Upper lobe of left lung (tissue), 6 donors: ENCODE results near the gene SLC25A18. TPM values are rescaled to one million over a fixed set of nuclear protein-coding genes. Genes with fewer than 3 reads are reported as not detected.

ENCODE experiments used
- ATAC-seq, 2 donors: fragments of 200-7000 bp; cut with Tn5 transposase; one replicate each; pipeline ENCODE4 v1.9.1; 2022; ENCODE audit warnings: mild to moderate bottlenecking in 2 of 2, moderate library complexity in 2 of 2; ENCODE audit not compliant: low FRiP score in 2 of 2
- DNase-seq, 2 donors: peaks; one replicate each; pipeline ENCODE4 v3.0.0-alpha.2; 2019 to 2020
- H3K27ac ChIP-seq, 4 donors: fragments of 200-600 bp; sonication (generic); one replicate each; pipeline ENCODE4 v1.5.1; 2016 to 2019
- H3K27me3 ChIP-seq, 4 donors: fragments of 200-600 bp; sonication (generic); one replicate each; pipeline ENCODE4 v1.5.1; 2017 to 2019
- H3K36me3 ChIP-seq, 4 donors: fragments of 200-600 bp; sonication (generic); one replicate each; pipeline ENCODE4 v1.5.1; 2016 to 2019
- H3K4me1 ChIP-seq, 4 donors: fragments of 200-600 bp; sonication (generic); one replicate each; pipeline ENCODE4 v1.5.1; 2018 to 2019
- H3K4me3 ChIP-seq, 4 donors: fragments of 200-600 bp; sonication (generic); one replicate each; pipeline ENCODE4 v1.5.1; 2017 to 2019; ENCODE audit warnings: mild to moderate bottlenecking in 2 of 4, moderate library complexity in 1 of 4
- H3K9me3 ChIP-seq, 4 donors: fragments of 200-600 bp; sonication (generic); one replicate each; pipeline ENCODE4 v1.5.1; 2018 to 2019
- CTCF ChIP-seq, 6 experiments: fragments of 450-650 bp in 4 of 6; fragments of 200-600 bp in 2 of 6; sonication (generic) in 2 of 6; IDR thresholded peaks; one replicate each; pipeline ENCODE4 v1.5.1; 2016 to 2019; ENCODE audit warnings: antibody characterized with exemption in 6 of 6
- EP300 ChIP-seq, 4 donors: sonication (generic); formaldehyde crosslinking; IDR thresholded peaks; one replicate each; pipeline ENCODE4 v1.5.1; 2017; ENCODE audit warnings: antibody characterized with exemption in 4 of 4, control low read depth in 2 of 4
- POLR2A ChIP-seq, 4 donors: fragments of 450-650 bp; IDR thresholded peaks; one replicate each; pipeline ENCODE4 v1.5.1; 2016 to 2017; ENCODE audit warnings: antibody characterized with exemption in 4 of 4, mild to moderate bottlenecking in 2 of 4
- POLR2AphosphoS5 ChIP-seq, 2 donors: sonication (generic); formaldehyde crosslinking; IDR thresholded peaks; one replicate each; pipeline ENCODE4 v1.5.1; 2017; ENCODE audit warnings: antibody characterized with exemption in 2 of 2
- WGBS, 2 donors: methylation state at CpG; one replicate each; pipeline ENCODE4 v1.1.5; 2017 to 2018; 5-methylcytosine and 5-hydroxymethylcytosine counted together
- total RNA-seq, 6 donors: library from RNA; depleted of rRNA in 4 of 6; stranded (reverse); fragments of >200 nt in 4 of 6; gene quantifications; one replicate each; pipeline versions ENCODE4 v1.1.0 to v1.2.1, GENCODE V29; 2016 to 2021
- donor health status: DM: no; HTN: no; CAD: no; lungs with moderate emphysema.
- donor health status: DM: no; HTN: yes; CAD: no; lungs with severe emphysema.

Gene SLC25A18
- total RNA-seq, 6 donors from 2014 or later = 0.69 to 3.1 (median 1.1) TPM

GRCh38 chr22:17638182-17638431 lies 74.8 kb downstream of the SLC25A18 start:
- DNase-seq (peak in 1 of 2 donors; percentile 56), ATAC-seq (peak in 1 of 2 donors; percentile 67)
- Histone ChIP-seq H3K27me3 (no peaks in the 10 kb centered on the region), H3K27ac (peak overlapping the region; percentile 96 to 99 (median 98)), H3K9me3 (no peaks in the 10 kb centered on the region), H3K4me3 (peak overlapping the region; percentile 48 to 70 (median 59)), H3K36me3 (peaks cover 0 to 6% (median 0%) of the 10 kb centered on the region in 4 donors), H3K4me1 (peaks cover 6 to 29% (median 17%) of the 10 kb centered on the region in 4 donors)
- WGBS, 2 donors = 0% methylated on average over 10 of the region's 10 CpGs
- TF ChIP-seq CTCF (IDR thresholded peaks at IDR 0.05) = peak in 1 of 6 experiments; percentile 46
- no peak for TF ChIP-seq POLR2A (IDR thresholded peaks at IDR 0.05)

- H3K4me1 ChIP-seq = peaks cover 6 to 29% (median 17%) of the 10 kb centered on the region in 4 donors
- ATAC-seq (peak; percentile 99), DNase-seq (peak; percentile 95 to 98)
- peak within 1 kb of the TSS; percentile 96 to 99 (median 98) for H3K27ac ChIP-seq
- peaks cover 0 to 6% (median 0%) of the 10 kb centered on the region in 4 donors for H3K36me3 ChIP-seq
- TF ChIP-seq CTCF (IDR thresholded peaks at IDR 0.05) = peak in 4 of 6 experiments; percentile 10 to 34 (median 12)
- TF ChIP-seq POLR2AphosphoS5 (IDR thresholded peaks at IDR 0.05) = peak; percentile 95 to 98
- TF ChIP-seq EP300 (IDR thresholded peaks at IDR 0.05) = peak in 2 of 4 donors; percentile 65 to 81
- peak; percentile 37 to 98 (median 98) for TF ChIP-seq POLR2A (IDR thresholded peaks at IDR 0.05)
- no peaks in the 10 kb centered on the region for H3K9me3 ChIP-seq
- H3K27me3 ChIP-seq = no peaks in the 10 kb centered on the region
- WGBS, 2 donors = 0 to 1% methylated on average over 31 to 36 of the region's 70 CpGs
- peak within 1 kb of the TSS; percentile 48 to 70 (median 59) for H3K4me3 ChIP-seq
Measured at GRCh38 chr22:17638432-17639246, 75.3 kb downstream of the SLC25A18 start, which contains the start of gene BCL2L13. Gene BCL2L13 (plus strand): TSS chr22:17638757. CDS start chr22:17655712, 16,955 bp downstream.

GRCh38 chr22:17639247-17639741 lies 76.0 kb downstream of the SLC25A18 start:
- 4% methylated on average over 8 of the region's 8 CpGs for WGBS, 2 donors
- H3K36me3 ChIP-seq = peaks cover 0 to 6% (median 0%) of the 10 kb centered on the region in 4 donors
- H3K27ac ChIP-seq = peak overlapping the region; percentile 96 to 99 (median 98)
- H3K9me3 ChIP-seq = no peaks in the 10 kb centered on the region
- TF ChIP-seq POLR2AphosphoS5 (IDR thresholded peaks at IDR 0.05) (peak in 1 of 2 donors; percentile 39), CTCF (IDR thresholded peaks at IDR 0.05) (no peak), POLR2A (IDR thresholded peaks at IDR 0.05) (peak in 2 of 4 donors; percentile 4 to 38)
- H3K4me1 ChIP-seq = peaks cover 6 to 29% (median 17%) of the 10 kb centered on the region in 4 donors
- H3K27me3 ChIP-seq = no peaks in the 10 kb centered on the region
- DNase-seq = peak in 1 of 2 donors; percentile 31
- ATAC-seq = peak; percentile 45 to 60
- peak overlapping the region; percentile 48 to 70 (median 59) for H3K4me3 ChIP-seq

Other genes with a start within 250 kb of the SLC25A18 start
- gene CECR2, start 194.0 kb upstream of the SLC25A18 start, total RNA-seq = 10 to 100 TPM in 3 of 6 donors, 1 to 10 TPM in 3; 5.8 to 35.6 (median 11.6) TPM
- 100 to 1,000 TPM in 5 of 6 donors, 10 to 100 TPM in 1; 63.5 to 153 (median 130) TPM for gene ATP6V1E1, start 65.3 kb downstream of the SLC25A18 start, total RNA-seq
- 10 to 100 TPM; 40.4 to 67.1 (median 45.7) TPM for gene BCL2L13, start 75.3 kb downstream of the SLC25A18 start, total RNA-seq
- gene BID, start 211.0 kb downstream of the SLC25A18 start, total RNA-seq = 10 to 100 TPM; 10.5 to 55.9 (median 27.3) TPM